CD4-positive, alpha-beta T cell treated with Interleukin-17A for 4 hours (primary cell): ENCODE data around the gene ENPP6.
"Not testable (repeated sequence)": the region's sequence is repeated elsewhere in the genome, so short reads cannot be mapped to it uniquely, and the experiment has no call there.

Experiments
- DNase-seq: peaks from one replicate; pipeline ENCODE4 v3.0.0-alpha.2; 2020; ENCODE audit warnings: mixed read lengths

The ENPP6 gene

DNA sequence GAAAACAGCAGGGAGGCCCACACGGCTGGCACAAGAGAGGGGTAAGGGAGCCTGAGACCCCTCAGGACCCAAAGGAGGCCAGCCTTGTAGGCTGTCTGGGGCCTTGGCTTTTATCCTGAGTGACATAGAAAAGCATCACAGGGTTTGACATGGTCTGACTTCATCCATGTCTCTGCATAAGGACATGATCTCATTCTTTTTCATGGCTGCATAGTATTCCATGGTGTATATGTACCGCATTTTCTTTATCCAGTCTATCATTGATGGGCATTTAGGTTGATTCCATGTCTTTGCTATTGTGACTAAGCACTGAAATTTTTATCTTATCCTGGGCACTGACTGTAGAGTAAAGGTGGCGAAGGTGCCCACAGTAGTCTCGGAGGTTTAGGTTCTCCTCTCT, 166.4 kb downstream of the ENPP6 start:
- not testable (repeated sequence) for DNase-seq

DNA sequence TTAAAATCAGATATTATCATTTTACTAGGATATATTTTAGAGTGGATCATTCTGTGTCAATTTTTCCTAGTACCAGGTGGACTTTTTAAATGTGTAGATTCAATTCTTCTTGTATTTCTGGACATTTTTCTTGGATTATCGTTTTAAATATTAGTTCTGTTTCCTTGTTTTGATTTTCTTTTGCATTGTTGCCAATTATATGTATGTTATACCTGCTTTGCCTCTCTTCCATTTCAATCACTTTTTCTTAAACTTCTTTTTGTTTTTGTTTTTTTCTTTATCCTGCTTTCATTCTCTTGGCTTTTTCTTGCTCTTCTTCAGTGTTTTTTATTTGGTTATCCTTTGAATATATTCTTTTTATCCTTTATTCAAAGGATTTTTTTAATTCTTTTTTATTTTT, 171.5 kb downstream of the ENPP6 start:
- DNase-seq = no peak

DNA sequence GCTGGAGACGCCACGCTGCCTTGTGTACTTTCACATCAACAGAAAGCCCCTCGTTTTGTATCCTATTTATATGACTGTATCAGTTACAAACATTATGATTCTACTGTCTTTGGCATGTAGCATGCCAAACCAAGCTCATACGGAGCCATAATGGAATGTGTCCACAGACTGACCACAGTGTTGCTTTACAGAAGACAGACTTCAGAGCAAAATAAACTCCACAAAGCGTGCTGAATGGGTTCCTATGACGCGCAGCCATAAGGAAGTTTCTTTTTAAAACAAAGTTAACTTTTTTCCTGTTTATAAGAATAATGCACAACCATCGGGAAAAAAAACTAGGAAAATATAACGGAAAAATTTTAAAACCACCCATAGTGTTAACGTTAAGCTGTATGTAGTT, 176.5 kb downstream of the ENPP6 start:
- DNase-seq = no peak

DNA sequence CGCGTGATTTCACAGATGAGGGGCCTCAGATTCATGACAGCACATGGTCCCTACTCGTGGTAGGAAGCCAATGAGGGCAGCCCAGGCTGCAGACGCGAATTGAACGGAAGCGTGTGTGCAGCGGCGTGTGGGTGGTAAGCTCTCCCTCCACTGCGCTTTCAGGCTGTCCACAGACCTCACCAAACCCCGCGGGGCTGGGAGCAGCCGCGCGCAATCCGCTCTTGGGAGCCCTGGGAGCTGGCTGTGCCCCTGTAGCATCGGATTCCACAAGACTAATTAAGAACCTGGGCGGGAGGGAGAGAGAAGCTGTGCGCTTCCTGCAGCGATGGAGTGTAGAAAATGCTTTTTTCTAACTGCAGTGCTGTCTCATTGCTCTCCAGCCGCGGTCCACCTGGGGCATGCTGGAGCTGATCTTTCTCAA, 177.7 kb downstream of the ENPP6 start:
- peak; percentile 5 for DNase-seq
